HEK293 (cell line): Measurements from ENCODE around the gene SIGLEC5.
A peak's percentile ranks its signal among the peaks of the same experiment; 100 is the strongest.

Experiments
- CTCF ChIA-PET: fragments of 350-600 bp; formaldehyde crosslinking; extraction: SDS; loops from one replicate; lab custom pipeline; 2021; ENCODE audit warnings: antibody characterized with exemption; lab: Yijun Ruan, JAX
- POLR2A ChIA-PET: fragments of 300-600 bp; formaldehyde crosslinking; extraction: SDS; loops from one replicate; lab custom pipeline; 2020; ENCODE audit warnings: antibody characterized with exemption, inconsistent platforms; lab: Yijun Ruan, JAX
- H3K27ac ChIP-seq: fragments of 200-500 bp; sonication (Bioruptor generic); 2 replicates; pipeline ENCODE4 v1.5.1; 2014; ENCODE audit warnings: low read depth, low read length, control low read depth, inconsistent platforms; ENCODE audit errors: extremely low read depth
- H3K36me3 ChIP-seq, 2 experiments: fragments of 200-500 bp in 1 of 2; sonication (Bioruptor generic) in 1 of 2; 1 replicate in 1 of 2; 2 replicates in 1 of 2; pipeline ENCODE4 v1.5.1; 2014 to 2017; ENCODE audit warnings: inconsistent platforms in 2 of 2, low read length in 2 of 2; ENCODE audit not compliant: control insufficient read depth in 2 of 2, insufficient read depth in 1 of 2
- H3K4me1 ChIP-seq: fragments of 200-500 bp; sonication (Bioruptor generic); 2 replicates; pipeline ENCODE4 v1.5.1; 2014; ENCODE audit warnings: mild to moderate bottlenecking, low read length, inconsistent platforms; ENCODE audit not compliant: control insufficient read depth, insufficient read depth
- H3K4me3 ChIP-seq: 2 replicates; pipeline ENCODE4 v1.5.1; 2011; ENCODE audit warnings: low read depth, mild to moderate bottlenecking, control low read depth, low read length, moderate library complexity
- H3K9me3 ChIP-seq: fragments of 200-500 bp; sonication (Bioruptor generic); 2 replicates; pipeline ENCODE4 v1.5.1; 2014; ENCODE audit warnings: low read depth, low read length, inconsistent platforms; ENCODE audit not compliant: control insufficient read depth, insufficient read depth
- GLIS1 ChIP-seq: fragments of 450-650 bp; formaldehyde crosslinking; IDR thresholded peaks from 2 replicates; pipeline ENCODE4 v1.5.1; 2016; ENCODE audit warnings: missing biosample characterization, missing genetic modification characterization
- KLF10 ChIP-seq: fragments of 450-650 bp; IDR thresholded peaks from 2 replicates; pipeline ENCODE4 v1.5.1; 2018; ENCODE audit warnings: missing biosample characterization, mild to moderate bottlenecking, missing genetic modification characterization
- KLF7 ChIP-seq: fragments of 450-650 bp; formaldehyde crosslinking; IDR thresholded peaks from 2 replicates; pipeline ENCODE4 v1.5.1; 2016; ENCODE audit warnings: missing biosample characterization, missing genetic modification characterization, borderline replicate concordance
- KLF8 ChIP-seq: fragments of 450-650 bp; formaldehyde crosslinking; IDR thresholded peaks from 2 replicates; pipeline ENCODE4 v1.5.1; 2016; ENCODE audit warnings: missing biosample characterization, missing genetic modification characterization
- KLF9 ChIP-seq: fragments of 450-650 bp; formaldehyde crosslinking; IDR thresholded peaks from 2 replicates; pipeline ENCODE4 v1.5.1; 2016; ENCODE audit warnings: missing biosample characterization, missing genetic modification characterization, low read depth
- SALL2 ChIP-seq: fragments of 450-650 bp; formaldehyde crosslinking; IDR thresholded peaks from 2 replicates; pipeline ENCODE4 v1.5.0; 2017; ENCODE audit warnings: missing biosample characterization, mild to moderate bottlenecking, missing genetic modification characterization, borderline replicate concordance
- SP2 ChIP-seq: fragments of 450-650 bp; formaldehyde crosslinking; IDR thresholded peaks from 2 replicates; pipeline ENCODE4 v1.5.1; 2016; ENCODE audit warnings: missing biosample characterization, missing genetic modification characterization
- WT1 ChIP-seq: fragments of 450-650 bp; formaldehyde crosslinking; IDR thresholded peaks from 2 replicates; pipeline ENCODE4 v1.5.1; 2016; ENCODE audit warnings: missing biosample characterization, missing genetic modification characterization
- YY2 ChIP-seq: fragments of 450-650 bp; formaldehyde crosslinking; IDR thresholded peaks from 2 replicates; pipeline ENCODE4 v1.5.1; 2016; ENCODE audit warnings: missing biosample characterization, missing genetic modification characterization
- ZBTB20 ChIP-seq: fragments of 450-650 bp; formaldehyde crosslinking; IDR thresholded peaks from 2 replicates; pipeline ENCODE4 v1.5.1; 2016; ENCODE audit warnings: missing biosample characterization, missing genetic modification characterization
- ZBTB8A ChIP-seq: fragments of 450-650 bp; formaldehyde crosslinking; IDR thresholded peaks from 2 replicates; pipeline ENCODE4 v1.5.1; 2016; ENCODE audit warnings: missing biosample characterization, missing genetic modification characterization
- ZFP3 ChIP-seq: fragments of 450-650 bp; formaldehyde crosslinking; IDR thresholded peaks from 2 replicates; pipeline ENCODE4 v1.5.1; 2016; ENCODE audit warnings: low read depth, missing biosample characterization, missing genetic modification characterization
- ZNF133 ChIP-seq: fragments of 450-650 bp; formaldehyde crosslinking; IDR thresholded peaks from 2 replicates; pipeline ENCODE4 v1.5.1; 2016; ENCODE audit warnings: missing biosample characterization, missing genetic modification characterization
- ZNF174 ChIP-seq: fragments of 450-650 bp; formaldehyde crosslinking; IDR thresholded peaks from 2 replicates; pipeline ENCODE4 v1.5.0; 2017; ENCODE audit warnings: missing biosample characterization, mild to moderate bottlenecking, missing genetic modification characterization
- ZNF600 ChIP-seq: fragments of 450-650 bp; formaldehyde crosslinking; IDR thresholded peaks from 2 replicates; pipeline ENCODE4 v1.5.1; 2016; ENCODE audit warnings: missing biosample characterization, missing genetic modification characterization
- ZNF626 ChIP-seq: fragments of 450-650 bp; sonication (Bioruptor Pico); formaldehyde crosslinking; IDR thresholded peaks from 2 replicates; pipeline ENCODE4 v1.5.1; 2018; ENCODE audit warnings: missing biosample characterization, missing genetic modification characterization, inconsistent platforms
- ZNF629 ChIP-seq: fragments of 450-650 bp; formaldehyde crosslinking; IDR thresholded peaks from 2 replicates; pipeline ENCODE4 v1.5.1; 2017; ENCODE audit warnings: missing biosample characterization, missing genetic modification characterization
- ZNF701 ChIP-seq: fragments of 450-650 bp; formaldehyde crosslinking; IDR thresholded peaks from 2 replicates; pipeline ENCODE4 v1.5.1; 2016; ENCODE audit warnings: missing biosample characterization, missing genetic modification characterization
- ZNF707 ChIP-seq: fragments of 450-650 bp; formaldehyde crosslinking; IDR thresholded peaks from 2 replicates; pipeline ENCODE4 v1.5.1; 2016; ENCODE audit warnings: missing biosample characterization, missing genetic modification characterization
- ZNF747 ChIP-seq: fragments of 450-650 bp; formaldehyde crosslinking; IDR thresholded peaks from 2 replicates; pipeline ENCODE4 v1.5.1; 2016; ENCODE audit warnings: missing biosample characterization, missing genetic modification characterization
- ZNF785 ChIP-seq: fragments of 450-650 bp; formaldehyde crosslinking; IDR thresholded peaks from 2 replicates; pipeline ENCODE4 v1.5.1; 2016; ENCODE audit warnings: missing biosample characterization, missing genetic modification characterization
- TF ChIP-seq, protein P1 (sequence below): fragments of 450-650 bp; formaldehyde crosslinking; IDR thresholded peaks from 2 replicates; pipeline ENCODE4; 2016; ENCODE audit warnings: missing biosample characterization, missing genetic modification characterization
- TF ChIP-seq, protein P2 (sequence below): fragments of 450-650 bp; formaldehyde crosslinking; IDR thresholded peaks from 2 replicates; pipeline ENCODE4 v1.5.1; 2016; ENCODE audit warnings: missing biosample characterization, missing genetic modification characterization
- TF ChIP-seq, protein P3 (sequence below): fragments of 450-650 bp; formaldehyde crosslinking; IDR thresholded peaks from 2 replicates; pipeline ENCODE4 v1.5.1; 2017; ENCODE audit warnings: missing biosample characterization, missing genetic modification characterization
- TF ChIP-seq, protein P4 (sequence below): fragments of 450-650 bp; formaldehyde crosslinking; optimal IDR thresholded peaks from 2 replicates; pipeline ENCODE3; 2016; ENCODE audit warnings: missing biosample characterization, mild to moderate bottlenecking, missing genetic modification characterization
- TF ChIP-seq, protein P5 (sequence below): fragments of 450-650 bp; formaldehyde crosslinking; IDR thresholded peaks from 2 replicates; pipeline ENCODE4 v1.5.1; 2016; ENCODE audit warnings: missing biosample characterization, missing genetic modification characterization

The SIGLEC5 gene

DNA sequence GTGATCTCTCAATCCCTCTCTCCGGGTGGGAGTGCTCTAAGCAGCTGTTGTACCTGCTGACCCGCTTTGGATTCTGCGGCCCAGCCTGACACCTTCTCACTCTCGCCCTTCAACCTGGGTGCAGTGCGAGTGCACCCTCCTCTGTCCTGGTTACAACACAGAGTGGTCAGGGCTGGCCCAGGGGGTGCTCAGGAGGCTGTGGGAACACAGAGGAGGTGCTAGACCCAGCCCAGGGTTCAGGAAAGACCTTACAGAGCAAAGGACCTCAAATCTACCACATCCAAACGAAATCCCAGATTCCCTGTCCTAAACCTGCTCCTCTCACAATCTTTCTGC, 35.5 kb downstream of the SIGLEC5 start (continued):
- TF ChIP-seq, protein P1, sequence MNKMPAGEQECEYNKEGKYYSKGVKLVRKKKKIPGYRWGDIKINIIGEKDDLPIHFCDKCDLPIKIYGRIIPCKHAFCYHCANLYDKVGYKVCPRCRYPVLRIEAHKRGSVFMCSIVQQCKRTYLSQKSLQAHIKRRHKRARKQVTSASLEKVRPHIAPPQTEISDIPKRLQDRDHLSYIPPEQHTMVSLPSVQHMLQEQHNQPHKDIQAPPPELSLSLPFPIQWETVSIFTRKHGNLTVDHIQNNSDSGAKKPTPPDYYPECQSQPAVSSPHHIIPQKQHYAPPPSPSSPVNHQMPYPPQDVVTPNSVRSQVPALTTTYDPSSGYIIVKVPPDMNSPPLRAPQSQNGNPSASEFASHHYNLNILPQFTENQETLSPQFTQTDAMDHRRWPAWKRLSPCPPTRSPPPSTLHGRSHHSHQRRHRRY (tag by site-specific recombination), result no peak
- TF ChIP-seq ZNF701 (tag by site-specific recombination), result no peak
- TF ChIP-seq, protein P2, sequence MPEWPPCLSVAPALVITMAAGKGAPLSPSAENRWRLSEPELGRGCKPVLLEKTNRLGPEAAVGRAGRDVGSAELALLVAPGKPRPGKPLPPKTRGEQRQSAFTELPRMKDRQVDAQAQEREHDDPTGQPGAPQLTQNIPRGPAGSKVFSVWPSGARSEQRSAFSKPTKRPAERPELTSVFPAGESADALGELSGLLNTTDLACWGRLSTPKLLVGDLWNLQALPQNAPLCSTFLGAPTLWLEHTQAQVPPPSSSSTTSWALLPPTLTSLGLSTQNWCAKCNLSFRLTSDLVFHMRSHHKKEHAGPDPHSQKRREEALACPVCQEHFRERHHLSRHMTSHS (tag by site-specific recombination), result no peak

DNA sequence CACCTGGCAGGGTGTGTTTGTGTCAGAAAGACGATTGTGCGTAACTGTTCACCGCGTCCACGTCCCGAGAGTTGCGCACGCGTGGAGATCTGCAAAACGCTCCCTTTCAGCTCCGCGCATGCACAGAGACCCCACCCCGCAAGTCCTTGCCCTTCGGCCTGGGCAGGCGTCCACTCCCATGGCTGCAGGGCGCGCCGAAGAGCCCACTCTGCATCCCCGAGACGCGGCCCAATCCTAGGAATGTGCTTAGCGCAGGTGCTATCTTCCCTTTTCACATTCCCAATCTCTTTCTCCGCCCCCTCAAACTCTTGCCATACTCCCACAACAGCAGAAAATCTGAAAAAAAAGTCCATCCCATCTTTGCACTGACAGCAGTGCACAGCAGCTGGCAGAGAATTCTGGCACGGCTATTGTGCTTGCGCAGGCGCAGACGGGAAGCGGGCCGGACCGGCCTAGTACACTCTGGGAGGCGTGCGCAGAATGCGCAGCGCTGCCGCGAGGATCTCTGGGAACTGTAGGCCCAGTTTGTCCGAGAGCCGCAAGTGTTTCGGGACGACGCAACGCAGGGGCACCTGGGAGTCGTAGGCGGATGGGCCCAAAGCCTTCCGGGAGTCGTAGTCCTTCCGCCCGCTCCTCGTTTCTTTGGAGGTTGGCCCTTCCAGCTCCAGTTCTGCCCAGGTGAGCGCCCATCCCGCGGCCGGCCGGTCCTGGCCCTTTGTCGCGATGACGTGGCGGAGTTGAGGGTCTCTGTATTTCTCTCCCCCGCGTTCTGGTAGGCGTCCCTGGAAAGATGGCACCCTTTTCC, 36.0 kb downstream of the SIGLEC5 start:
- POLR2A ChIA-PET, result interaction anchor here (0.5 to 2.0 kb wide), 4 partner anchors 23 to 1387 kb away, joined by 3 to 42 read pairs (median 4); partner anchors contain the start of gene ZNF175
- Histone ChIP-seq H3K27ac (peak overlapping the region; percentile 28; the same call in 1 of the 2 replicates), H3K4me3 (peak overlapping the region; percentile 62), H3K36me3 (no peaks in the 10 kb centered on the region), H3K9me3 (no peaks in the 10 kb centered on the region), H3K4me1 (no peaks in the 10 kb centered on the region)
- CTCF ChIA-PET, result interaction anchor here (0.6 to 1.2 kb wide), 5 partner anchors 43 to 355 kb away, joined by 3 to 6 read pairs (median 4); no protein-coding TSS in a partner anchor
- TF ChIP-seq ZFP3 (tag by site-specific recombination) (no peak), GLIS1 (peak; percentile 61; the same call in 1 of the 2 replicates), ZNF600 (tag by site-specific recombination) (peak; percentile 96), KLF7 (tag by site-specific recombination) (0 out of 2 replicates have a peak, but pooled peaks have one; percentile 48), ZNF174 (no peak), KLF9 (tag by site-specific recombination) (no peak), SP2 (peak; percentile 63), WT1 (tag by site-specific recombination) (no peak), ZNF747 (tag by site-specific recombination) (no peak), ZBTB8A (tag by site-specific recombination) (no peak), ZNF133 (0 out of 2 replicates have a peak, but pooled peaks have one; percentile 11), ZNF707 (tag by site-specific recombination) (no peak), ZBTB20 (tag by site-specific recombination) (peak; percentile 38; the same call in 1 of the 2 replicates), KLF10 (peak; percentile 57; the same call in 1 of the 2 replicates), ZNF629 (tag by site-specific recombination) (0 out of 2 replicates have a peak, but pooled peaks have one; percentile 12), YY2 (tag by site-specific recombination) (0 out of 2 replicates have a peak, but pooled peaks have one; percentile 38), ZNF626 (tag by site-specific recombination) (no peak), SALL2 (tag by site-specific recombination) (no peak), KLF8 (tag by site-specific recombination) (peak; percentile 77; the same call in 1 of the 2 replicates), ZNF785 (tag by site-specific recombination) (no peak)
- TF ChIP-seq, protein P3, sequence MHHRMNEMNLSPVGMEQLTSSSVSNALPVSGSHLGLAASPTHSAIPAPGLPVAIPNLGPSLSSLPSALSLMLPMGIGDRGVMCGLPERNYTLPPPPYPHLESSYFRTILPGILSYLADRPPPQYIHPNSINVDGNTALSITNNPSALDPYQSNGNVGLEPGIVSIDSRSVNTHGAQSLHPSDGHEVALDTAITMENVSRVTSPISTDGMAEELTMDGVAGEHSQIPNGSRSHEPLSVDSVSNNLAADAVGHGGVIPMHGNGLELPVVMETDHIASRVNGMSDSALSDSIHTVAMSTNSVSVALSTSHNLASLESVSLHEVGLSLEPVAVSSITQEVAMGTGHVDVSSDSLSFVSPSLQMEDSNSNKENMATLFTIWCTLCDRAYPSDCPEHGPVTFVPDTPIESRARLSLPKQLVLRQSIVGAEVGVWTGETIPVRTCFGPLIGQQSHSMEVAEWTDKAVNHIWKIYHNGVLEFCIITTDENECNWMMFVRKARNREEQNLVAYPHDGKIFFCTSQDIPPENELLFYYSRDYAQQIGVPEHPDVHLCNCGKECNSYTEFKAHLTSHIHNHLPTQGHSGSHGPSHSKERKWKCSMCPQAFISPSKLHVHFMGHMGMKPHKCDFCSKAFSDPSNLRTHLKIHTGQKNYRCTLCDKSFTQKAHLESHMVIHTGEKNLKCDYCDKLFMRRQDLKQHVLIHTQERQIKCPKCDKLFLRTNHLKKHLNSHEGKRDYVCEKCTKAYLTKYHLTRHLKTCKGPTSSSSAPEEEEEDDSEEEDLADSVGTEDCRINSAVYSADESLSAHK (tag by site-specific recombination), result no peak
- TF ChIP-seq, protein P4, sequence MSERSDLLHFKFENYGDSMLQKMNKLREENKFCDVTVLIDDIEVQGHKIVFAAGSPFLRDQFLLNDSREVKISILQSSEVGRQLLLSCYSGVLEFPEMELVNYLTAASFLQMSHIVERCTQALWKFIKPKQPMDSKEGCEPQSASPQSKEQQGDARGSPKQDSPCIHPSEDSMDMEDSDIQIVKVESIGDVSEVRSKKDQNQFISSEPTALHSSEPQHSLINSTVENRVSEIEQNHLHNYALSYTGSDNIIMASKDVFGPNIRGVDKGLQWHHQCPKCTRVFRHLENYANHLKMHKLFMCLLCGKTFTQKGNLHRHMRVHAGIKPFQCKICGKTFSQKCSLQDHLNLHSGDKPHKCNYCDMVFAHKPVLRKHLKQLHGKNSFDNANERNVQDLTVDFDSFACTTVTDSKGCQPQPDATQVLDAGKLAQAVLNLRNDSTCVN (tag by site-specific recombination), result peak; percentile 65
- TF ChIP-seq, protein P5, sequence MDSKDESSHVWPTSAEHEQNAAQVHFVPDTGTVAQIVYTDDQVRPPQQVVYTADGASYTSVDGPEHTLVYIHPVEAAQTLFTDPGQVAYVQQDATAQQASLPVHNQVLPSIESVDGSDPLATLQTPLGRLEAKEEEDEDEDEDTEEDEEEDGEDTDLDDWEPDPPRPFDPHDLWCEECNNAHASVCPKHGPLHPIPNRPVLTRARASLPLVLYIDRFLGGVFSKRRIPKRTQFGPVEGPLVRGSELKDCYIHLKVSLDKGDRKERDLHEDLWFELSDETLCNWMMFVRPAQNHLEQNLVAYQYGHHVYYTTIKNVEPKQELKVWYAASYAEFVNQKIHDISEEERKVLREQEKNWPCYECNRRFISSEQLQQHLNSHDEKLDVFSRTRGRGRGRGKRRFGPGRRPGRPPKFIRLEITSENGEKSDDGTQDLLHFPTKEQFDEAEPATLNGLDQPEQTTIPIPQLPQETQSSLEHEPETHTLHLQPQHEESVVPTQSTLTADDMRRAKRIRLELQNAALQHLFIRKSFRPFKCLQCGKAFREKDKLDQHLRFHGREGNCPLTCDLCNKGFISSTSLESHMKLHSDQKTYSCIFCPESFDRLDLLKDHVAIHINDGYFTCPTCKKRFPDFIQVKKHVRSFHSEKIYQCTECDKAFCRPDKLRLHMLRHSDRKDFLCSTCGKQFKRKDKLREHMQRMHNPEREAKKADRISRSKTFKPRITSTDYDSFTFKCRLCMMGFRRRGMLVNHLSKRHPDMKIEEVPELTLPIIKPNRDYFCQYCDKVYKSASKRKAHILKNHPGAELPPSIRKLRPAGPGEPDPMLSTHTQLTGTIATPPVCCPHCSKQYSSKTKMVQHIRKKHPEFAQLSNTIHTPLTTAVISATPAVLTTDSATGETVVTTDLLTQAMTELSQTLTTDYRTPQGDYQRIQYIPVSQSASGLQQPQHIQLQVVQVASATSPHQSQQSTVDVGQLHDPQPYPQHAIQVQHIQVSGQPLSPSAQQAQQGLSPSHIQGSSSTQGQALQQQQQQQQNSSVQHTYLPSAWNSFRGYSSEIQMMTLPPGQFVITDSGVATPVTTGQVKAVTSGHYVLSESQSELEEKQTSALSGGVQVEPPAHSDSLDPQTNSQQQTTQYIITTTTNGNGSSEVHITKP (tag by site-specific recombination), result peak; percentile 79
